Fibroblast of mammary gland (primary cell): ENCODE results near the gene POLK.
"Not testable (repeated sequence)": the region's sequence is repeated elsewhere in the genome, so short reads cannot be mapped to it uniquely, and the experiment has no call there.

ENCODE experiments used
- DNase-seq: peaks from one replicate; pipeline ENCODE4 v3.0.0-alpha.2; 2010; ENCODE audit warnings: low read depth
- H3K4me3 ChIP-seq: 2 replicates; pipeline ENCODE4 v1.5.1; 2011; ENCODE audit warnings: low read depth, mild to moderate bottlenecking, low read length, moderate library complexity; ENCODE audit not compliant: control insufficient read depth
- TF ChIP-seq, protein P1 (sequence below): conservative IDR thresholded peaks from 2 replicates; pipeline ENCODE4 v1.5.1; 2011; ENCODE audit warnings: low read depth, low read length, inconsistent platforms; ENCODE audit not compliant: control insufficient read depth, insufficient read depth

The POLK gene

DNA sequence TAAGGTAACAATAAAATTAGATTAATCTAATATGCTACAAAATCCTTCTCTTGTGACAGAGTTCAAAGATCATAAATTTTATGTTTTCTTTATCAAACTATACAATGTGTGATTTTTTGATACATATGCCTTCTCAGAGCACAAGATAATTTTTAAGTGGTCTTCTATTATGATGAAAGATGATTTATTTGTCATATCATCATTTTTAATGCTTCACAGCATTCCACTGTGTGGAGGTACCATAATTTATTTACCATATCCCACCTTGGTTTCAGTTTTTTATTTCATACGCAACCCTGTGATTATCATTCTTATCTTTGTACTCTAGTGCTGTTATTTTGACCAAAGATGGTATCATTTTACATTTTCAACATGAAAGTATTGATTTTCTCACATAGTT is 41.7 kb downstream of the POLK start:
- H3K4me3 ChIP-seq = no peak overlapping the region
- DNase-seq = no peak
- TF ChIP-seq, protein P1, sequence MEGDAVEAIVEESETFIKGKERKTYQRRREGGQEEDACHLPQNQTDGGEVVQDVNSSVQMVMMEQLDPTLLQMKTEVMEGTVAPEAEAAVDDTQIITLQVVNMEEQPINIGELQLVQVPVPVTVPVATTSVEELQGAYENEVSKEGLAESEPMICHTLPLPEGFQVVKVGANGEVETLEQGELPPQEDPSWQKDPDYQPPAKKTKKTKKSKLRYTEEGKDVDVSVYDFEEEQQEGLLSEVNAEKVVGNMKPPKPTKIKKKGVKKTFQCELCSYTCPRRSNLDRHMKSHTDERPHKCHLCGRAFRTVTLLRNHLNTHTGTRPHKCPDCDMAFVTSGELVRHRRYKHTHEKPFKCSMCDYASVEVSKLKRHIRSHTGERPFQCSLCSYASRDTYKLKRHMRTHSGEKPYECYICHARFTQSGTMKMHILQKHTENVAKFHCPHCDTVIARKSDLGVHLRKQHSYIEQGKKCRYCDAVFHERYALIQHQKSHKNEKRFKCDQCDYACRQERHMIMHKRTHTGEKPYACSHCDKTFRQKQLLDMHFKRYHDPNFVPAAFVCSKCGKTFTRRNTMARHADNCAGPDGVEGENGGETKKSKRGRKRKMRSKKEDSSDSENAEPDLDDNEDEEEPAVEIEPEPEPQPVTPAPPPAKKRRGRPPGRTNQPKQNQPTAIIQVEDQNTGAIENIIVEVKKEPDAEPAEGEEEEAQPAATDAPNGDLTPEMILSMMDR = no peak

DNA sequence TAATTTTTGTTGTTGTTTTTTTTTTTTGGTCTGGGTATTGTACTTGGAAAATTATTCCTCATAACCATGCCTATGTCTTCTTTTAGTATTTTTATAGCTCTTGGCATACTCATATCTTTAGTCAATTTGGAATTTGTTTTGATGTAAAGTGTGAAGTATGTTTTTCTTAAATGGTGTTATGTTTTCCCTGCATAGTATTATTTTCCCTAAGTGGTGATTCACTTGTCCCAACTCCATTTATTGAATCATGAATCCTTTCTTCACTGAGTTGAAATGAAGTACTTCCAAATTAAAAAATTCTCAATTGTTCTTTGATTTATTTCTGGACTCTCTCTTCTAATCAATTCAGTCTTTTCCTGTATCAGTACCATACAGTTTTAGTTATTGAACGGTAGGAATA is 46.5 kb downstream of the POLK start:
- no peak overlapping the region for H3K4me3 ChIP-seq
- TF ChIP-seq, protein P1 = no peak
- no peak for DNase-seq

DNA sequence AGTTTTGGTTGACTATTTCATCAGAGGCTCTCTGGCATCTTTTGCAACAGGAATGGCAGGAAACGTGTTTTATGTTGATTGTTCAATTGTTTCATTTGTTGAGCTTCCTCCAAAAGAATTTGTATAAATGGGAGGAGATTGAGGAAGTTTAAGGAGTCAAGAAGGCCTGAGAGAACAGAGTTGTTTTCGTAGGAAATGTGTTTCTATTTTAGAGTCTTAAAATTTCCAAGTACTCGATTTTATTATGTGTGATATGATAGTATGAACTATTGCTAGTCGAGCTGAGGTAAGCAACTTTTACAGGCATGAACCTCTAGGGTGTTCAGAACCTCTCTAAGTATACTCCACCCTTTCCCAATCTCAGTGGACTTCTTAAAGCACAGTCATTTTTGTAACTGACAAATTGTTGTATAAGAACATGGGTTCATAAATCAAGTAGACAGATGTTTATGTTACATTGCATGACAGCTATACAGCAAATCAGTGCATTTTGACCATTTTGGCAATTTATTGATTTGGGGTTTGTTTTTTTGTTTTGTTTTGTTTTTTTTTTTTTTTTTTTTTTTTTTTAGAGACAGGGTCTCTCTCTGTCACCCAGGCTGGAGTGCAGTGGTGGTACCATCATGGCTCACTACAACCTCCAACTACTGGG is 47.4 kb downstream of the POLK start:
- H3K4me3 ChIP-seq = no peak overlapping the region
- DNase-seq = peak; percentile 41
- TF ChIP-seq, protein P1 = no peak

DNA sequence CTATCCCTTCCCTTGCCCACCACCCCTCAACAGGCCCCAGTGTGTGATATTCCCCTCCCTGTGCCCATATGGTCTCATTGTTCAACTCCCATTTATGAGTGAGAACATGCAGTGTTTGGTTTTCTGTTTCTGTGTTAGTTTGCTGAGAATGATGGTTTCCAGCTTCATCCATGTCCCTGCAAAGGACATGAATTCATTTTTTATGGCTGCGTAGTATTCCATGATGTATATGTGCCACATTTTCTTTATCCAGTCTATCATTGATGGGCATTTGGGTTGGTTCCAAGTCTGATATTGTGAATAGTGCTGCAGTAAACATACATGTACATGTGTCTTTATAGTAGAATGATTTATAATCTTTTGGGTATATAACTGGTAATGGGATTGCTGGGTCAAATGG is 49.0 kb downstream of the POLK start:
- DNase-seq = not testable (repeated sequence)

DNA sequence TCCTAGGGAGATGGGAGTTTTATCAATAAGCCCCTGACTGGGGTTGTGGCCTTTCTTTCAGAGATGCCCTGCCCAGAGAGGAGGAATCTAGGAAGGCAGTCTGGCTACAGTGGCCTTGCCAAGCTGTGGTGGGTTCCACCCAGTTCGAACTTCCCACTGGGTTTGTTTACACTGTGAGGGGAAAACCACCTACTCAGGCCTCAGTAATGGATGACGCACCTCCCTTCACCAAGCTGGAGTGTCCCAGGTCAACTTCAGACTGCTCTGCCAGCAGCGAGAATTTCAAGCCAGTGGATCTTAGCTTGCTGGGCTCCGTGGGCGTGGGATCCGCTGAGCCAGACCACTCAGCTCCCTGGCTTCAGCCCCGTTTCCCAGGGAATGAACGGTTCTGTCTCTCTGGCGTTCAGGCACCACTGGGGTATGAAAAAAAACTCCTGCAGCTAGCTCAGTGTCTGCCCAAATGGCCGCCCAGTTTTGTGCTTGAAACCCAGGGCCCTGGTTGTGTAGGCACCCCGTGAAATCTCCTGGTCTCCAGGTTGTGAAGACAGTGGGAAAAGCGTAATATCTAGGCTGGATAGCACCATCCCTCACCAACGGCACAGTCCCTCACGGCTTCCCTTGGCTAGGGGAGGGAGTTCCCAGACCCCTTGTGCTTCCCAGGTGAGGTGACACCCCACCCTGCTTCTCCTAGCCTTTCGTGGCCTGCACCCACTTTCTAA is 54.5 kb downstream of the POLK start:
- not testable (repeated sequence) for H3K4me3 ChIP-seq
- DNase-seq = peak; percentile 91

More for the DNA sequence above, 49.0 kb downstream of the POLK start:
- not testable (repeated sequence) for H3K4me3 ChIP-seq

DNA sequence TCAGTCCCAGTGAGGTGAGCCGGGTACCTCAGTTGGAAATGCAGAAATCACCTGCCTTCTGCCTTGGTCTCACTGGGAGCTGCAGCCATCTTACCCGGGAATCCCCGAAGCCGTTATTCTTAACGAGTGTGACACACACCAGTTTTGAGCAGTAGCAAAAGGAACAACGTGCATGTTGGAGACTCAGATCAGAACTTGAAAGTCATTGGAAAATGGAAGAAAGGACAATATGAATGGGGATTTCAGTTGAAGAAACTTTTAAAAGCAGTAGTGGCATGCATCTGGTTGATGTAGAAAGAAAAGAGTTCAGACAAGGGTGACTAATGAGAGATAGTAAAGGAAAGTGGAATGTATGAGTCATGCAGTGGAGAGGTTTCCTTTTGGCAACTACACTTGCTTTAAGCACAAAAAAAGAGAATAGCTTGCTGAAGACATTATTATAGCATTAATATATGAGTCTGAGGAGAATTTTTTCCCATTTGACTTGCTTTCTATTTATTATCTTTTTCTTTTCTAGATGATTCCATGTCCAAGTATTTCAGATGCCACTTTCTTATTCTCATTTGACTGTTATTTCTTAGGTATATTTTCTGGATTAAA is 55.1 kb downstream of the POLK start:
- DNase-seq = peak; percentile 95
- TF ChIP-seq, protein P1 = no peak
- H3K4me3 ChIP-seq = no peak overlapping the region

DNA sequence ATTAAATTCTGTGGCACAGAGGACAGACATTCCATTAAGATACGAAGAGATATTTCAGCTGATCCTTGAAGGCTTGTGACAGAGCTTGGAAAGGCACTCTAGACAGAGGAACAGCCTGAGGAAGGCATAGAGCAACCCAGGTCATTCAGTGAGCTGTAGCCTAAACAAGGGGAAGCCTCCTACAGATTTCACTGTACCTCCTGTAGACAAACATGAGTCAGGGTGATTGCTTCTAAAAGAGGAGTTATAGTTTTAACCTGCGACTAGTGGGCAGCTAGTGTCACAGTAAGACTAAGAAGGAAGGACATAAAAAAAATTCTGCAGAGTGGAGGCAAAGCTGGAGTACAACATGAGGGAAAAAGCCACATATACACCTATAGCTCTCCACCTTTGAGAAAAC is 56.0 kb downstream of the POLK start:
- peak; percentile 61 for DNase-seq
- no peak overlapping the region for H3K4me3 ChIP-seq
- TF ChIP-seq, protein P1 = no peak
